A549 (cell line): ENCODE data around the gene ADAMTS20. TPM values are rescaled to one million over a fixed set of nuclear protein-coding genes. Genes with fewer than 3 reads are reported as not detected.

Experiments
- ATAC-seq, 2 experiments: fragments of 200-7000 bp in 1 of 2; fragments of >200 bp in 1 of 2; cut with Nextera tagmentation in 1 of 2; cut with Tn5 transposase in 1 of 2; 3 replicates each; pipeline versions ENCODE4 v1.8.0 to v1.9.1; 2018 to 2020; ENCODE audit warnings: mild to moderate bottlenecking in 1 of 2, moderate library complexity in 1 of 2
- CTCF ChIA-PET: fragments of 300-600 bp; sonication (Branson Sonifier 250); formaldehyde crosslinking; extraction: SDS; loops from one replicate; lab custom pipeline; 2021; ENCODE audit warnings: antibody characterized with exemption, inconsistent platforms; lab: Yijun Ruan, JAX
- POLR2A ChIA-PET: fragments of 350-600 bp; formaldehyde crosslinking; extraction: SDS; loops from one replicate; lab custom pipeline; 2021; ENCODE audit warnings: antibody characterized with exemption, inconsistent platforms; lab: Yijun Ruan, JAX
- DNase-seq, 2 experiments: peaks; one replicate each; pipeline versions ENCODE4 v3.0.0 to v3.0.0-alpha.2; 2011 to 2016; ENCODE audit warnings: low read depth in 1 of 2, low spot score in 1 of 2
- FAIRE-seq: peaks from 2 replicates; lab custom pipeline; 2011; peaks lifted over from hg19 to GRCh38; lab: Jason Lieb, UNC
- H3K27ac ChIP-seq, 2 experiments: fragments of >200 bp; sonication (Bioruptor Twin); formaldehyde crosslinking; 3 replicates each; pipeline ENCODE4 v1.5.1; 2016 to 2017
- H3K4me1 ChIP-seq: fragments of >200 bp; sonication (Bioruptor Twin); formaldehyde crosslinking; 3 replicates; pipeline ENCODE4 v1.6.1; 2016
- H3K4me2 ChIP-seq: fragments of >200 bp; sonication (Bioruptor Twin); formaldehyde crosslinking; 3 replicates; pipeline ENCODE4 v1.6.1; 2016
- H3K4me3 ChIP-seq: fragments of >200 bp; sonication (Bioruptor Twin); formaldehyde crosslinking; 3 replicates; pipeline ENCODE4 v1.5.1; 2016
- H3K9me3 ChIP-seq: fragments of >200 bp; sonication (Bioruptor Twin); formaldehyde crosslinking; 3 replicates; pipeline ENCODE4 v1.6.1; 2016
- BHLHE40 ChIP-seq: IDR thresholded peaks from 2 replicates; pipeline ENCODE4 v1.6.1; 2012; ENCODE audit warnings: low read depth, low read length, inconsistent platforms
- CBX2 ChIP-seq: fragments of 200-600 bp; sonication (generic); IDR thresholded peaks from 2 replicates; pipeline ENCODE4 v1.6.1; 2016; ENCODE audit warnings: low read depth, mild to moderate bottlenecking, borderline replicate concordance
- CBX8 ChIP-seq: fragments of 200-600 bp; sonication (generic); IDR thresholded peaks from 2 replicates; pipeline ENCODE4 v1.6.1; 2016
- CEBPB ChIP-seq, 2 experiments: fragments of >200 bp in 1 of 2; sonication (Bioruptor Twin) in 1 of 2; formaldehyde crosslinking in 1 of 2; IDR thresholded peaks; 2 replicates each; pipeline ENCODE4 v1.6.1; 2012 to 2016
- CHD2 ChIP-seq: fragments of 150-350 bp; IDR thresholded peaks from 2 replicates; pipeline ENCODE4 v1.6.1; 2014; ENCODE audit warnings: low read length; ENCODE audit not compliant: partially characterized antibody
- CHD4 ChIP-seq: fragments of 200-600 bp; sonication (generic); IDR thresholded peaks from 2 replicates; pipeline ENCODE4 v1.6.1; 2016; ENCODE audit warnings: antibody characterized with exemption, mild to moderate bottlenecking, borderline replicate concordance
- EHF ChIP-seq: fragments of 250-450 bp; sonication (Bioruptor Pico); IDR thresholded peaks from 2 replicates; pipeline ENCODE4 v1.5.0; 2020; ENCODE audit warnings: mild to moderate bottlenecking
- EHMT2 ChIP-seq: fragments of 200-600 bp; sonication (generic); IDR thresholded peaks from 2 replicates; pipeline ENCODE4 v1.6.1; 2016; ENCODE audit warnings: antibody characterized with exemption, low read depth, mild to moderate bottlenecking, moderate library complexity
- FOSB ChIP-seq: fragments of 250-450 bp; sonication (Bioruptor Pico); IDR thresholded peaks from 2 replicates; pipeline ENCODE4 v1.5.0; 2020; ENCODE audit warnings: mild to moderate bottlenecking, moderate library complexity
- FOSL2 ChIP-seq, 2 experiments: fragments of 450-650 bp in 1 of 2; fragments of >200 bp in 1 of 2; sonication (Bioruptor Twin) in 1 of 2; formaldehyde crosslinking; IDR thresholded peaks; 2 replicates each; pipeline versions ENCODE4 v1.5.0 to v1.6.1; 2016 to 2020; ENCODE audit warnings: mild to moderate bottlenecking in 1 of 2, moderate library complexity in 1 of 2
- HDAC2 ChIP-seq: fragments of 200-600 bp; sonication (generic); IDR thresholded peaks from 2 replicates; pipeline ENCODE4 v1.6.1; 2016
- HEYL ChIP-seq: fragments of 250-450 bp; sonication (Bioruptor Pico); IDR thresholded peaks from 2 replicates; pipeline ENCODE4 v1.8.0; 2021; ENCODE audit warnings: mild to moderate bottlenecking, moderate library complexity
- HOXA7 ChIP-seq: fragments of 250-450 bp; sonication (Bioruptor Pico); IDR thresholded peaks from 2 replicates; pipeline ENCODE4 v1.5.0; 2020; ENCODE audit warnings: mild to moderate bottlenecking, moderate library complexity
- KDM1A ChIP-seq: fragments of 200-600 bp; sonication (generic); IDR thresholded peaks from 2 replicates; pipeline ENCODE4 v1.6.1; 2016; ENCODE audit warnings: low read depth, mild to moderate bottlenecking
- NFE2L2 ChIP-seq: fragments of 150-350 bp; conservative IDR thresholded peaks from 2 replicates; pipeline ENCODE4 v1.6.1; 2014; ENCODE audit warnings: low read length
- POLR2AphosphoS2 ChIP-seq: conservative IDR thresholded peaks from 2 replicates; pipeline ENCODE4 v1.6.1; 2012; ENCODE audit warnings: low read length, improper control_type of control experiment, inconsistent platforms
- RARB ChIP-seq: fragments of 250-450 bp; sonication (Bioruptor Pico); IDR thresholded peaks from 2 replicates; pipeline ENCODE4 v1.8.0; 2021; ENCODE audit warnings: mild to moderate bottlenecking, moderate library complexity
- SMC3 ChIP-seq: fragments of >200 bp; sonication (Bioruptor Twin); formaldehyde crosslinking; IDR thresholded peaks from 3 replicates; pipeline ENCODE4 v1.6.1; 2018; ENCODE audit warnings: inconsistent platforms
- ZFP36 ChIP-seq: fragments of 450-650 bp; IDR thresholded peaks from 2 replicates; pipeline ENCODE4 v1.6.1; 2014; ENCODE audit warnings: borderline replicate concordance; ENCODE audit not compliant: partially characterized antibody
- ZNF302 ChIP-seq: fragments of 250-450 bp; sonication (Bioruptor Pico); IDR thresholded peaks from 2 replicates; pipeline ENCODE4 v1.9.0; 2021; ENCODE audit warnings: inconsistent platforms, mild to moderate bottlenecking, moderate library complexity
- WGBS: methylation state at CpG from one replicate; pipeline ENCODE4 v1.1.6; 2017; ENCODE audit errors: missing lambda C conversion rate; 5-methylcytosine and 5-hydroxymethylcytosine counted together
- polyA plus RNA-seq, 4 experiments: library from polyadenylated mRNA; depleted of rRNA in 3 of 4; stranded (reverse); fragments of >200 nt; fragmentation: RNase III in 1 of 4; extraction: RNeasy Plus Mini Kit Qiagen cat#74134 plus additional on column Dnase treatment in 1 of 4; gene quantifications; 2 replicates in 3 of 4; 3 replicates in 1 of 4; pipeline ENCODE4 v1.2.3, GENCODE V29; 2011 to 2017
- TF ChIP-seq, protein P1 (sequence below): fragments of 200-600 bp; sonication (generic); IDR thresholded peaks from 2 replicates; pipeline ENCODE4 v1.6.1; 2016; ENCODE audit warnings: antibody characterized with exemption, mild to moderate bottlenecking, moderate library complexity
- TF ChIP-seq, protein P2 (sequence below): fragments of 150-350 bp; IDR thresholded peaks from 2 replicates; pipeline ENCODE4 v1.6.1; 2014; ENCODE audit warnings: low read depth, mild to moderate bottlenecking, low read length
- TF ChIP-seq, protein P3 (sequence below): IDR thresholded peaks from 2 replicates; pipeline ENCODE4 v1.6.1; 2012
- TF ChIP-seq, protein P4 (sequence below): fragments of >200 bp; sonication (Bioruptor Twin); formaldehyde crosslinking; IDR thresholded peaks from 3 replicates; pipeline ENCODE4 v1.6.1; 2016
- TF ChIP-seq, protein P5 (sequence below): fragments of >200 bp; sonication (Bioruptor Twin); formaldehyde crosslinking; IDR thresholded peaks from 2 replicates; pipeline ENCODE4 v1.6.1; 2016
- TF ChIP-seq, protein P6 (sequence below): IDR thresholded peaks from 2 replicates; pipeline ENCODE4 v1.6.1; 2012

Gene ADAMTS20
- polyA plus RNA-seq, 2 of the 4 experiments (the other 2 are of a cell fraction): not detected

DNA sequence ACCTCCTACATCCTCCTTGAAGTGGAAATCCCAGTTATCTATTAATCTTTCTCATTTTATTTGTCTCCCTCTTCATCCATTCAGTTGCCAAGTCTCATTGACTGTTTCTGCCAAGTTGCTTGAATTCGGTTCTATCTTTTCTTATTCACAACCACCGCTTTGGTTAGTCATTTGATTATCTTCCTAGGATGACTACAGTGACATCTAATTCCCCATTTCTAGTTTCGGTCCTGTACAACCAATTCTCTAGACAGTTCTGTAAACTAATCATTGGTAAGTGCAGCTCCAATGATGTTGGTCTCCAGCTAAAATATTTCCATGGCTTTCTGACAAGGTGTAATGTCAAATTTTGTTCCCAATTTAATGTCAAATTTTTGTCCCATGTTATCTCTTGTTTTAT, 220.1 kb downstream of the ADAMTS20 start:
- no peak for DNase-seq
- 12% methylated on average over 3 of the region's 3 CpGs for WGBS
- TF ChIP-seq KDM1A (no peak), EHMT2 (no peak), FOSL2 (IDR thresholded peaks at IDR 0.05) (no peak), FOSL2 (CRISPR knock-in tag; IDR thresholded peaks at IDR 0.05) (no peak), CHD4 (no peak), CEBPB (IDR thresholded peaks at IDR 0.05) (no peak), BHLHE40 (no peak), ZFP36 (no peak), EHF (CRISPR knock-in tag) (no peak), FOSB (CRISPR knock-in tag) (no peak), SMC3 (no peak), CBX2 (no peak), HEYL (CRISPR knock-in tag) (no peak), ZNF302 (no peak), HOXA7 (CRISPR knock-in tag) (no peak), CHD2 (no peak)
- TF ChIP-seq, protein P1, sequence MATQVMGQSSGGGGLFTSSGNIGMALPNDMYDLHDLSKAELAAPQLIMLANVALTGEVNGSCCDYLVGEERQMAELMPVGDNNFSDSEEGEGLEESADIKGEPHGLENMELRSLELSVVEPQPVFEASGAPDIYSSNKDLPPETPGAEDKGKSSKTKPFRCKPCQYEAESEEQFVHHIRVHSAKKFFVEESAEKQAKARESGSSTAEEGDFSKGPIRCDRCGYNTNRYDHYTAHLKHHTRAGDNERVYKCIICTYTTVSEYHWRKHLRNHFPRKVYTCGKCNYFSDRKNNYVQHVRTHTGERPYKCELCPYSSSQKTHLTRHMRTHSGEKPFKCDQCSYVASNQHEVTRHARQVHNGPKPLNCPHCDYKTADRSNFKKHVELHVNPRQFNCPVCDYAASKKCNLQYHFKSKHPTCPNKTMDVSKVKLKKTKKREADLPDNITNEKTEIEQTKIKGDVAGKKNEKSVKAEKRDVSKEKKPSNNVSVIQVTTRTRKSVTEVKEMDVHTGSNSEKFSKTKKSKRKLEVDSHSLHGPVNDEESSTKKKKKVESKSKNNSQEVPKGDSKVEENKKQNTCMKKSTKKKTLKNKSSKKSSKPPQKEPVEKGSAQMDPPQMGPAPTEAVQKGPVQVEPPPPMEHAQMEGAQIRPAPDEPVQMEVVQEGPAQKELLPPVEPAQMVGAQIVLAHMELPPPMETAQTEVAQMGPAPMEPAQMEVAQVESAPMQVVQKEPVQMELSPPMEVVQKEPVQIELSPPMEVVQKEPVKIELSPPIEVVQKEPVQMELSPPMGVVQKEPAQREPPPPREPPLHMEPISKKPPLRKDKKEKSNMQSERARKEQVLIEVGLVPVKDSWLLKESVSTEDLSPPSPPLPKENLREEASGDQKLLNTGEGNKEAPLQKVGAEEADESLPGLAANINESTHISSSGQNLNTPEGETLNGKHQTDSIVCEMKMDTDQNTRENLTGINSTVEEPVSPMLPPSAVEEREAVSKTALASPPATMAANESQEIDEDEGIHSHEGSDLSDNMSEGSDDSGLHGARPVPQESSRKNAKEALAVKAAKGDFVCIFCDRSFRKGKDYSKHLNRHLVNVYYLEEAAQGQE: no peak
- TF ChIP-seq, protein P2, sequence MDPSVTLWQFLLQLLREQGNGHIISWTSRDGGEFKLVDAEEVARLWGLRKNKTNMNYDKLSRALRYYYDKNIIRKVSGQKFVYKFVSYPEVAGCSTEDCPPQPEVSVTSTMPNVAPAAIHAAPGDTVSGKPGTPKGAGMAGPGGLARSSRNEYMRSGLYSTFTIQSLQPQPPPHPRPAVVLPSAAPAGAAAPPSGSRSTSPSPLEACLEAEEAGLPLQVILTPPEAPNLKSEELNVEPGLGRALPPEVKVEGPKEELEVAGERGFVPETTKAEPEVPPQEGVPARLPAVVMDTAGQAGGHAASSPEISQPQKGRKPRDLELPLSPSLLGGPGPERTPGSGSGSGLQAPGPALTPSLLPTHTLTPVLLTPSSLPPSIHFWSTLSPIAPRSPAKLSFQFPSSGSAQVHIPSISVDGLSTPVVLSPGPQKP: no peak
- TF ChIP-seq, protein P3, sequence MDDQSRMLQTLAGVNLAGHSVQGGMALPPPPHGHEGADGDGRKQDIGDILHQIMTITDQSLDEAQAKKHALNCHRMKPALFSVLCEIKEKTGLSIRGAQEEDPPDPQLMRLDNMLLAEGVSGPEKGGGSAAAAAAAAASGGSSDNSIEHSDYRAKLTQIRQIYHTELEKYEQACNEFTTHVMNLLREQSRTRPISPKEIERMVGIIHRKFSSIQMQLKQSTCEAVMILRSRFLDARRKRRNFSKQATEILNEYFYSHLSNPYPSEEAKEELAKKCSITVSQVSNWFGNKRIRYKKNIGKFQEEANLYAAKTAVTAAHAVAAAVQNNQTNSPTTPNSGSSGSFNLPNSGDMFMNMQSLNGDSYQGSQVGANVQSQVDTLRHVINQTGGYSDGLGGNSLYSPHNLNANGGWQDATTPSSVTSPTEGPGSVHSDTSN: no peak
- TF ChIP-seq, protein P4, sequence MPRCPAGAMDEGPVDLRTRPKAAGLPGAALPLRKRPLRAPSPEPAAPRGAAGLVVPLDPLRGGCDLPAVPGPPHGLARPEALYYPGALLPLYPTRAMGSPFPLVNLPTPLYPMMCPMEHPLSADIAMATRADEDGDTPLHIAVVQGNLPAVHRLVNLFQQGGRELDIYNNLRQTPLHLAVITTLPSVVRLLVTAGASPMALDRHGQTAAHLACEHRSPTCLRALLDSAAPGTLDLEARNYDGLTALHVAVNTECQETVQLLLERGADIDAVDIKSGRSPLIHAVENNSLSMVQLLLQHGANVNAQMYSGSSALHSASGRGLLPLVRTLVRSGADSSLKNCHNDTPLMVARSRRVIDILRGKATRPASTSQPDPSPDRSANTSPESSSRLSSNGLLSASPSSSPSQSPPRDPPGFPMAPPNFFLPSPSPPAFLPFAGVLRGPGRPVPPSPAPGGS: no peak
- TF ChIP-seq, protein P5, sequence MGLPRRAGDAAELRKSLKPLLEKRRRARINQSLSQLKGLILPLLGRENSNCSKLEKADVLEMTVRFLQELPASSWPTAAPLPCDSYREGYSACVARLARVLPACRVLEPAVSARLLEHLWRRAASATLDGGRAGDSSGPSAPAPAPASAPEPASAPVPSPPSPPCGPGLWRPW: no peak
- TF ChIP-seq, all 56 proteins: peak for 0
- FAIRE-seq (no peak), ATAC-seq (no peak)
- no peak overlapping the region for H3K4me3 ChIP-seq
- no peak overlapping the region for H3K27ac ChIP-seq
- no peaks in the 10 kb centered on the region for H3K4me1 ChIP-seq
- CTCF ChIA-PET: no interaction called here
- H3K4me2 ChIP-seq: no peak overlapping the region
- H3K9me3 ChIP-seq: no peaks in the 10 kb centered on the region
- POLR2A ChIA-PET: no interaction called here

DNA sequence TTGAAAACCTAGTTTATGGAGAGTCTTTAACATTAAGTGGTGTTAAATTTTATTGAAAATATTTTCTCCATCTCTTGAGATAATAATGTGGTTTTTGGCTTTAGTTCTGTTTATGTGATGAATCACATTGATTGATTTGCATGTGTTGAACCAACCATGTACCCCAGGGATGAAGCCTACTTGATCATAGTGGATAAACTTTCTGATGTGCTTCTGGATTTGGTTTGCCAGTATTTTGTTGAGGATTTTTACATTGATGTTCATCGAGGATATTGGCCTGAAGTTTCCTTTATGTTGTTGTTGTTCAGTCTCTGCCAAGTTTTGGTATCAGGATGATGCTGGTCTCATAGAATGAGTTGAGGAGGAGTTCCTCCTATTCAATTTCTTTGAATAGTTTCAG, 222.6 kb downstream of the ADAMTS20 start:
- DNase-seq: no peak
- no peaks in the 10 kb centered on the region for H3K4me1 ChIP-seq
- POLR2A ChIA-PET: no interaction called here
- no peak overlapping the region for H3K27ac ChIP-seq
- H3K4me3 ChIP-seq: no peak overlapping the region
- no peak overlapping the region for H3K4me2 ChIP-seq
- CTCF ChIA-PET: no interaction called here
- peak; percentile 79 for FAIRE-seq
- 0% methylated on average over 1 of the region's 1 CpG for WGBS
- ATAC-seq: no peak
- 0 out of 3 replicates have a peak, but pooled peaks cover 3% of the 10 kb centered on the region for H3K9me3 ChIP-seq
- no peak for TF ChIP-seq HEYL (CRISPR knock-in tag)
- TF ChIP-seq, protein P6, sequence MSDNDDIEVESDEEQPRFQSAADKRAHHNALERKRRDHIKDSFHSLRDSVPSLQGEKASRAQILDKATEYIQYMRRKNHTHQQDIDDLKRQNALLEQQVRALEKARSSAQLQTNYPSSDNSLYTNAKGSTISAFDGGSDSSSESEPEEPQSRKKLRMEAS: no peak
- TF ChIP-seq HOXA7 (CRISPR knock-in tag): no peak
- no peak for TF ChIP-seq POLR2AphosphoS2
- no peak for TF ChIP-seq NFE2L2
- no peak for TF ChIP-seq FOSB (CRISPR knock-in tag)
- TF ChIP-seq CBX8: no peak
- no peak for TF ChIP-seq HDAC2
- no peak for TF ChIP-seq RARB
